ENCODE measurements around the gene TMEM273.

TMEM273 gene

DNA sequence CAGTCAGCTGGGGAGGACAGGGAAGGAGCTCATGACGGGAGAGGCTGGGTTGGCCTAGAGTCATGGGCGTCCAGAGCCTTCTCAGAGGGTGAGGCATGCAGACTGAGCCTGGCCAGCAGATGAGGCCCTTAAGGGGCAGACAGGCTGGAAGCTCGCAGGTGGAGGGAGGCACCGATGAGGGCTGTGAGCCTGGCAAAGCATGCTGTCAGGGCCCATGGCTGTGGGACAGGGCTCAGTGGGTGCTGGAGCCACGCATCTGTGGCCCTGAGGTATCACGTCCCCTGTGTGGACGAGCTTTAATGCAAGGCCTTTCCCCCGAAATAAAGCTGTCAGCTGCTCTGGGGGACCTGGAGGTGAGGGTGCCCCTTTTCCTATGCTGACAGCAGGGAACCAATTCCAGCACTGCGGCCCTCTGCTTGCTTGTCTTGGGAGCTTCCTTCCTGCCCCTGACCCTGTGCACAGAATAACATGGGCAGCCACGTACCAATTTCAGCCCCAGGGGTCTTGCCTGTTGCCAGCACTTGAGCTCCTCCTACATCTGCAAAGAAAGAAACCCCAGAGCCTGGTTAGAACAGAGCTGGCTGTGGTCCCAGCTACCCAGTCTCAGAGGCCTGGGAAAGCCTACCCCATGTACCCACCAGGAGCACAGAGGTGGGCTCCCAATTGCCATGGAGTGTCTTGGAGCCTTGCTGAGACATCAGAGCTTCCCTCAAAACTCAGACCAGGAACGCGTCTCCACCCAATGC, 20.6 kb downstream of the TMEM273 start:
- no peak overlapping the region for H3K27ac ChIP-seq (ENCODE audit: low read depth, low read length)
- 94% methylated on average over 12 of the region's 12 CpGs for WGBS
- no peaks in the 10 kb centered on the region for H3K9me3 ChIP-seq (ENCODE audit: insufficient read depth, low read depth, low read length)
- H3K36me3 ChIP-seq (ENCODE audit: insufficient read depth, low read length): no peaks in the 10 kb centered on the region
- H3K9ac ChIP-seq (ENCODE audit: low read depth, low read length): no peak overlapping the region
- H3K4me1 ChIP-seq (ENCODE audit: insufficient read depth, low read length): no peaks in the 10 kb centered on the region
- no peak overlapping the region for H3K4me3 ChIP-seq (ENCODE audit: low read length)
- no peaks in the 10 kb centered on the region for H3K27me3 ChIP-seq (ENCODE audit: insufficient read depth, low read length)

DNA sequence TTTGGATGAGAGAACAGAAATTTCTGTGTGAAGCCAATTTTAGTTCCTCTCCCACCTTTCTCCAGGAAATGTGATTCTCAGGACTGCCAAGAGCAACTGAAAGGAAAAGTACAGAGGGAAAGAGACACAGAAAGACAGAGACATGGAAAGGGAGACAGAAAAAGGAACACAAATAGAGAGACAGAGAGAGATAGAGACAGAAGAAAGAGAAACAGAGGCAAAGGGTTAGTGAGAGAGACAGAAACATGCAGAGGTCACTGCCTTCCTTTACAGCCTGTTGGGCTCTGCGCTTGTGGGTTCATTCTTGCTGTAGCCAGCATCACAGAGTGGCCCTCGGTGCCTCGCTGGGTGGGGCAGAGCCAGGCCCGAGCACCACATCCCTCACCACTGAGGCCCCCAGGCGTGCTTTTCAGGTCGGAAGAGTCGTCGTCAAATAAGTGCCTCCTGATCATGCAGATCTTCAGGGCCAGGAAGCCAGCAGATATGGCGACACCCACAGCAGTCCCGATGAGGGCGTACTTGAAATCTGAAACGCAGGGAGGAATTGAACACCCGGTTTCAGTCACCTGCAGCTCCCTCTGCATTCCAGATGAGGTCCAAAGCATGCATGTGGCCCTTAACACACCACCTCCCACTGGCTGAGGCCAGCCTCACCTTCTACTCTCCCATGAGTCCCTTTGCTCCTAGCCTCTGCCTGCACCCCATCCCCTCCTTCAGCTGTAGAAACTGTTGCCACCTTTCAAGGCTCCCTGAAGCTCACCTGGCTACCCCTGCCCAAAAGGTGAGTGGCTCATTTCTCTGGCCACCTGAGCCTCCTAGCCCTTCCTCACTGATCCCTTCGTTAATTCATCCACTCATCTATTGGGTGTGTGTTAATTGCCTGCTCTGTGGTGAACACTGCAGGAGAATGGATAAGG, 21.4 kb downstream of the TMEM273 start:
- WGBS: 90% methylated on average over 13 of the region's 14 CpGs
- no peak overlapping the region for H3K9ac ChIP-seq (ENCODE audit: low read depth, low read length)
- H3K27ac ChIP-seq (ENCODE audit: low read depth, low read length): no peak overlapping the region
- H3K4me1 ChIP-seq (ENCODE audit: insufficient read depth, low read length): no peaks in the 10 kb centered on the region
- no peaks in the 10 kb centered on the region for H3K36me3 ChIP-seq (ENCODE audit: insufficient read depth, low read length)
- H3K27me3 ChIP-seq (ENCODE audit: insufficient read depth, low read length): no peaks in the 10 kb centered on the region; the same call in 1 of the 2 replicates
- H3K9me3 ChIP-seq (ENCODE audit: insufficient read depth, low read depth, low read length): no peaks in the 10 kb centered on the region
- H3K4me3 ChIP-seq (ENCODE audit: low read length): no peak overlapping the region

DNA sequence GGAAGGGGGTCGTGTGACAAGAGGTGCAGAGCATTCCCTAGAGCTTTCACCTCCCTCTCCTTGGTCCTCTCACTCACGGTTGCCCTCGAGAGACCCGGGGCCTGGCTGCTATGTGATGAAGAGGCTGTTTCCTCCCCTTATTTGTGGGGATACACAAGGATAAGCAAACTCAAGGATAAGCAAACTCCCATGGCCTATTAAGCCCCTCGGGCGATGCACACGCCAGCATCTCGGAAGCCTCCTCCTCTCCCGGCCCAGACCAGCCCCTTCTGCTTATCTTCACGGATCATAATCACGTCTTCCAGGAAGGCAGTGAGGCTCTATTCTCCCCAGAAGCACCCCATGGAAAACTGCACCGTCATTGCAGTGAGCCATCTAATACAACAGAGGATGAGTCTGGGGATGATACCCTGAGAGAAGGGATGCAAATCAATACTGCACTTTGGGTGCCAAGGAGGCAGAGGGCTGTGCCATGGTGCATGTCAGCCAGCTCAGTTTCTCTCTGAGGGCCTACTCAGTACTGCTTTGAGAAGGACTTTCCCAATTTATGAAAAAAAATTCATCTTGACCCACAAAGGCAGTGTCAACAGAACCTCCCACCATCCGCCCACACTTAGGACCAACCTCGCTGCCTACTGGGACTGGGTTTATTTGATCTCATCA, 22.2 kb downstream of the TMEM273 start:
- no peaks in the 10 kb centered on the region for H3K9me3 ChIP-seq (ENCODE audit: insufficient read depth, low read depth, low read length)
- H3K27ac ChIP-seq (ENCODE audit: low read depth, low read length): no peak overlapping the region
- no peak overlapping the region for H3K4me3 ChIP-seq (ENCODE audit: low read length)
- no peak overlapping the region for H3K9ac ChIP-seq (ENCODE audit: low read depth, low read length)
- WGBS: 95% methylated on average over 13 of the region's 14 CpGs
- no peaks in the 10 kb centered on the region for H3K36me3 ChIP-seq (ENCODE audit: insufficient read depth, low read length)
- H3K27me3 ChIP-seq (ENCODE audit: insufficient read depth, low read length): no peaks in the 10 kb centered on the region; the same call in 1 of the 2 replicates
- H3K4me1 ChIP-seq (ENCODE audit: insufficient read depth, low read length): no peaks in the 10 kb centered on the region

DNA sequence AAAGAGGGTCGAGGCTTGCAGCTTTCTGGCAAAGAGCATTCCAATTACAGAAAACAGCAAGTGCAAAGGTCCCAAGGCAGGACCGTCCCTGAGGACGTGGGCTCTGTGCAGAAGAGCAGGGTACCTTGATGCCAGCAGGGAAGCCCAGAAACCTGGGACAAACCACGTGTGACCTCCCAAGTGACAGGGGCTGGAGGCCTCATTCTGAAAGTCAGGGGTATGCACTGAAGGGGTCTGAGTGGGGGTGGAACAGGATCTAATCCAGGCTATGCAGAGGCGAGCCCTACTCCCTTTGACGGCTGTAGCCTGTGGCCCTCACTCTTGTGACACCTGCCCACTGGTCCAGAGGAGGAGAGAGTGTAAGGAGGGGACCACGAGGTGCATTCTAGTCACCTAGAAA, 22.9 kb downstream of the TMEM273 start:
- Histone ChIP-seq H3K27ac (ENCODE audit: low read depth, low read length) (no peak overlapping the region), H3K36me3 (ENCODE audit: insufficient read depth, low read length) (no peaks in the 10 kb centered on the region), H3K27me3 (ENCODE audit: insufficient read depth, low read length) (no peaks in the 10 kb centered on the region; the same call in 1 of the 2 replicates), H3K9me3 (ENCODE audit: insufficient read depth, low read depth, low read length) (no peaks in the 10 kb centered on the region), H3K4me3 (ENCODE audit: low read length) (no peak overlapping the region), H3K4me1 (ENCODE audit: insufficient read depth, low read length) (no peaks in the 10 kb centered on the region), H3K9ac (ENCODE audit: low read depth, low read length) (no peak overlapping the region)
- WGBS: 87% methylated on average over 7 of the region's 7 CpGs

DNA sequence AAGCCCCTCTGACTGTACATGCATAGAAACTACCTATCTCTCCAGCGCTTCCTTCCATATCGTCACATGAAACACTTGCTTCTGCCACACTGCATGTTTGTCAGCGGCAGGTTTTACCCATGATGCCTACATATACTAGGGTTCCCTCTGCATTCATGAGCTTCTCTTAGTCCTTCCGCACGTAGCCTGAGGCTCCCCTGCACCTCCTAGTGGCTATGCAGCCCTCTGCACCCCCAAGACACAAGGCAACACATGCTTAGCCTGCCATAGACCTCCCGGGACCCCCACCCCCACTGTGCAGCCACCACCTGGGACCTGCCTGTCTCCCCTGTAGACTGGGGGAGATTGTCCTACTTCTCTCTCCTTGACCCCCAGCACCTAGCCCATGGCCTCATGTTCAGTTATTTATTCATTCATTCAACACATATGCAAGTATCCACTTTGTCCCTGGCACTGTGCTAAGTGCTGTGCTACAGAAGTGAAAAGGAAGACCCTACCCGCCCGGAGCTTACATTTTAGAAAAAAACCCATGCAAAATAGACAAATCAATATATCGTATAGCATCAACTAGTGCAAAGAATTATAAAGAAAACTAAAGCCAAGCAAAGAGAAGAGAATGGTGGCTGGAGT, 23.5 kb downstream of the TMEM273 start:
- no peaks in the 10 kb centered on the region for H3K4me1 ChIP-seq (ENCODE audit: insufficient read depth, low read length)
- H3K9ac ChIP-seq (ENCODE audit: low read depth, low read length): no peak overlapping the region
- no peaks in the 10 kb centered on the region for H3K9me3 ChIP-seq (ENCODE audit: insufficient read depth, low read depth, low read length)
- WGBS: 67% methylated on average over 8 of the region's 9 CpGs
- no peaks in the 10 kb centered on the region; the same call in 1 of the 2 replicates for H3K27me3 ChIP-seq (ENCODE audit: insufficient read depth, low read length)
- H3K4me3 ChIP-seq (ENCODE audit: low read length): no peak overlapping the region
- H3K27ac ChIP-seq (ENCODE audit: low read depth, low read length): no peak overlapping the region
- H3K36me3 ChIP-seq (ENCODE audit: insufficient read depth, low read length): no peaks in the 10 kb centered on the region

DNA sequence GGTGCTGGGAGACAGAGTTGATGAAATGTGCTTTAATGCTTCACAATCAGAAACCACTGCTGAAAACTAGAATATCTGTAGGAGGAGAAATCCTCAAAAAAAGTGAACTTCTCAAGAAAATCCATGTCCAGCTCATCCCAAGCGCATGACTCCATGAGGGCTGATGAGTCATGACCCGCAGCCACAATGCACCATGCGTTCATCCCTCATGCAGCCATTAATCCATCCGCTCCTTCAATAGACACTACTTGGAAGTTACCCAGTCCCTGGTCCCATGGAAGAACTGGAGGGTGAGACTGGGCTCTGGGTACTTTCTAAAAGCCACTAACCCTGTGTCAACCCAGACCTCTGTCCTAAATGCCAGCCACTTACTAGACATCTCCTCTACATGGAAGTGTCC, 24.4 kb downstream of the TMEM273 start:
- WGBS: 94% methylated on average over 4 of the region's 4 CpGs
- Histone ChIP-seq H3K27me3 (ENCODE audit: insufficient read depth, low read length) (no peaks in the 10 kb centered on the region; the same call in 1 of the 2 replicates), H3K4me1 (ENCODE audit: insufficient read depth, low read length) (peaks cover 5% of the 10 kb centered on the region; the same call in 1 of the 2 replicates), H3K4me3 (ENCODE audit: low read length) (no peak overlapping the region), H3K36me3 (ENCODE audit: insufficient read depth, low read length) (no peaks in the 10 kb centered on the region), H3K27ac (ENCODE audit: low read depth, low read length) (no peak overlapping the region), H3K9me3 (ENCODE audit: insufficient read depth, low read depth, low read length) (no peaks in the 10 kb centered on the region), H3K9ac (ENCODE audit: low read depth, low read length) (no peak overlapping the region)

DNA sequence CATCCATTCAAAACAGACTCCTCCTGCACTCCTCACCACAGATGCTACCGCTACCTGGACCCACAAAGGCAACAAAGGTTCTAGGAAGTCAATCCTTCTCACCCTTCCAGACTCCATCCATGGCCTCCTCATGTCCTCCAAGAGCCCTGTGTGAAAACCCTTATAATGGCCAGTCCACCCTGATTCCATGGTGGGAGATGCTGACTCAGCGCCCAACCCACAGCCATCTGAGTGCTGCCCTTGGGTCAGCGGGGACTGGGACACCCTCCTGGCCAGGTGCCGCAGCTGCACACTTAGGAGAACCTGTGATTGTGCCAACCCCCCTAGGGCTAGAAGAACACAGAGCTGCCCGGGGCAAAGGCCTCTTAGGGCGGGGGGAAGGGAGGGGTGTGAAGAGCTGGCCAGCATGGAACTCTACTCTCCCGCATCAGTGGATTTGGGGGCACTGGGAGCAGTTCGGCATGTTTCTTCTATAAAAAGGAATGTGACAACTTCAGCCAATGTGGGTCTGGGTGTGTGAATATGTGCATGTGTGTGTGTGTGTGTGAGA, 25.4 kb downstream of the TMEM273 start:
- H3K4me1 ChIP-seq (ENCODE audit: insufficient read depth, low read length): peaks cover 13% of the 10 kb centered on the region; the same call in 1 of the 2 replicates
- 95% methylated on average over 8 of the region's 8 CpGs for WGBS
- H3K27me3 ChIP-seq (ENCODE audit: insufficient read depth, low read length): no peaks in the 10 kb centered on the region; the same call in 1 of the 2 replicates
- H3K36me3 ChIP-seq (ENCODE audit: insufficient read depth, low read length): no peaks in the 10 kb centered on the region
- no peak overlapping the region for H3K4me3 ChIP-seq (ENCODE audit: low read length)
- H3K27ac ChIP-seq (ENCODE audit: low read depth, low read length): no peak overlapping the region
- no peaks in the 10 kb centered on the region for H3K9me3 ChIP-seq (ENCODE audit: insufficient read depth, low read depth, low read length)
- H3K9ac ChIP-seq (ENCODE audit: low read depth, low read length): no peak overlapping the region

DNA sequence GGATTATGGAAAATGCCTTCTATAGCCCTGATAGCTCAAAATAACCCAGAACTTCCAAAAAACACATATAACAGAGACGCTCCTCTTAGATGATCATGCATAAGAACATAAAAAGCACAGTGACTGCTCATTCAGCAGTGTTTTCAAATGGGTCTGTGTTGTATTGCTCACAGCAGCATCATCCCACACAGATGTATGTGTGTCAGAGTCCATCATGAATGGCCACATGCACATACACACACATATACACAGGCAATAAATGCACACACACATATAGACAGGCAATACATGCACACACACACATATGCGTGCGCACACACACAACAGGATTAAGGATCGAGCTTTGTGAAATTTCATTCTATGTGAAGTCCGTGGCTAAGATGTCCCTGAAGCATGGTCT, 26.1 kb downstream of the TMEM273 start:
- H3K9ac ChIP-seq (ENCODE audit: low read depth, low read length): no peak overlapping the region
- H3K9me3 ChIP-seq (ENCODE audit: insufficient read depth, low read depth, low read length): no peaks in the 10 kb centered on the region
- H3K27me3 ChIP-seq (ENCODE audit: insufficient read depth, low read length): no peaks in the 10 kb centered on the region; the same call in 1 of the 2 replicates
- H3K27ac ChIP-seq (ENCODE audit: low read depth, low read length): no peak overlapping the region
- peaks cover 14% of the 10 kb centered on the region; the same call in 1 of the 2 replicates for H3K4me1 ChIP-seq (ENCODE audit: insufficient read depth, low read length)
- 98% methylated on average over 5 of the region's 5 CpGs for WGBS
- no peak overlapping the region for H3K4me3 ChIP-seq (ENCODE audit: low read length)
- H3K36me3 ChIP-seq (ENCODE audit: insufficient read depth, low read length): no peaks in the 10 kb centered on the region

DNA sequence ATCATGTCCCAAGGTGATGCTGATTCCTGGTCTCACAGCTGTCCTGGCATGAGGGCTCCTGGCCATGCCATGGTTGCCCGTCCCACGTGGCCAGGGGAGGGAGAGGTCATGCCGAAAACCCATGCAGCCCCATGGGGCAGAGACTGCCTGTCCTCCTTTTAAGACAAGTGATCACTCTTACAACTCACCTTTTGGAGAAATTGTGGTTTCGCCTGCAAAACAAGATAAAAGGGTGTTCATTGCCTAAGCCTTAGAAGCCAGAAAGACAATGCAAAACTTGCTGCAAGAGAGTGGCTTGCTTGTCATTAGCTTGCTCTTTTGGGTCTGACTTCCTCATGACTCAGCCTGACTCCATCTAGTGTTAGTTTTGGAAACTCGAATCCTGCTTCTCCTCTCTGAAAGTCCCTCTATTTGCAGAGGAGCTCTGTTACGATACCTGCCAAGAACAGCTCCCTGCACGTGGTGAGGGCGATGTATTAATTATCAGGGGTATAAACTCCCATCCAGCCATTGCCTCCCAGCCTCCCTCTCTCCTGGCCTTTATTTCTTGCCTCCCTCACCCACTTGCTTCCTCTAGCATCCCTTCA, 26.7 kb downstream of the TMEM273 start:
- Histone ChIP-seq H3K27ac (ENCODE audit: low read depth, low read length) (no peak overlapping the region), H3K4me3 (ENCODE audit: low read length) (no peak overlapping the region), H3K9me3 (ENCODE audit: insufficient read depth, low read depth, low read length) (no peaks in the 10 kb centered on the region), H3K4me1 (ENCODE audit: insufficient read depth, low read length) (peaks cover 14% of the 10 kb centered on the region; the same call in 1 of the 2 replicates), H3K9ac (ENCODE audit: low read depth, low read length) (no peak overlapping the region), H3K27me3 (ENCODE audit: insufficient read depth, low read length) (no peaks in the 10 kb centered on the region; the same call in 1 of the 2 replicates), H3K36me3 (ENCODE audit: insufficient read depth, low read length) (no peaks in the 10 kb centered on the region)
- WGBS: 68% methylated on average over 8 of the region's 8 CpGs

DNA sequence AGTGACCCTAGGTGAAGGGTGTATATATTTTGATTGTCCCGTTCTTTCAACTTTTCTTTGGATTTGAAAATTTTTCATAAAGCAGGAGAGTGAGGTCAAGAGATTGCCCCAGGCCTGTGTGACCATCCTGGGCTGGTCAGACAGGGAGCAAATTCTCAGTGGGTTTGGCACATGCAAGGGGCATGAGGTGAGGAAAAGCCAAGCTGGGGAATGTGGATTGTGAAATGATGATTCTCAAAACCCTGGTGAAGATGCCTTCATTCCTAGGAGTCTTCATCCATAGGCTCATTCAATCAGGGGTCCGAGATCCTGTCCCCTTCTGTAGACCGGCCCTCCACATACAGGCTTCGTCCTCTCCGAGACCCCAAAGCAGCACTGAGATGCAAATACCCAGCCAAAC, 27.4 kb downstream of the TMEM273 start:
- Histone ChIP-seq H3K36me3 (ENCODE audit: insufficient read depth, low read length) (no peaks in the 10 kb centered on the region), H3K4me3 (ENCODE audit: low read length) (no peak overlapping the region), H3K9me3 (ENCODE audit: insufficient read depth, low read depth, low read length) (no peaks in the 10 kb centered on the region), H3K4me1 (ENCODE audit: insufficient read depth, low read length) (peaks cover 14% of the 10 kb centered on the region; the same call in 1 of the 2 replicates), H3K27me3 (ENCODE audit: insufficient read depth, low read length) (no peaks in the 10 kb centered on the region; the same call in 1 of the 2 replicates), H3K9ac (ENCODE audit: low read depth, low read length) (no peak overlapping the region), H3K27ac (ENCODE audit: low read depth, low read length) (no peak overlapping the region)
- whole genome bisulfite sequencing: 94% methylated on average over 5 of the region's 5 CpGs

All from HUES64 (cell line).